Activated CD8-positive, alpha-beta T cell treated with anti-CD3 and anti-CD28 coated beads for 36 hours (primary cell): ENCODE measurements around the gene IER2. TPM values are rescaled to one million over a fixed set of nuclear protein-coding genes. Genes with fewer than 3 reads are reported as not detected.
"Not testable (repeated sequence)": the region's sequence is repeated elsewhere in the genome, so short reads cannot be mapped to it uniquely, and the experiment has no call there.

Source experiments
- ATAC-seq: fragments of 200-7000 bp; cut with Tn5 transposase; one replicate; pipeline ENCODE4 v1.10.0; 2021; ENCODE audit warnings: mild to moderate bottlenecking, moderate library complexity
- CTCF ChIA-PET: fragments of 350-600 bp; sonication (Branson Sonifier 250); formaldehyde crosslinking; loops from one replicate; lab custom pipeline; 2021; ENCODE audit warnings: antibody characterized with exemption; lab: Charles Lee
- POLR2A ChIA-PET: fragments of 350-600 bp; sonication (Branson Sonifier 250); formaldehyde crosslinking; loops from one replicate; lab custom pipeline; 2021; ENCODE audit warnings: antibody characterized with exemption; lab: Charles Lee
- DNase-seq: peaks from one replicate; pipeline ENCODE4 v3.0.0-alpha.2; 2020
- H3K27ac Mint-ChIP-seq: one replicate; pipeline ENCODE4 v1.8.0; 2021; ENCODE audit warnings: mild to moderate bottlenecking, mixed read lengths
- H3K27me3 Mint-ChIP-seq: one replicate; pipeline ENCODE4 v1.8.0; 2021; ENCODE audit warnings: mixed read lengths
- H3K36me3 Mint-ChIP-seq: one replicate; pipeline ENCODE4 v1.8.0; 2021; ENCODE audit warnings: low read depth, mixed read lengths
- H3K4me1 Mint-ChIP-seq: one replicate; pipeline ENCODE4 v1.8.0; 2021; ENCODE audit warnings: low read depth, mixed read lengths
- H3K4me3 Mint-ChIP-seq: one replicate; pipeline ENCODE4 v1.8.0; 2021; ENCODE audit warnings: mild to moderate bottlenecking, moderate library complexity, mixed read lengths
- H3K9me3 Mint-ChIP-seq: one replicate; pipeline ENCODE4 v1.8.0; 2021; ENCODE audit warnings: mixed read lengths
- intact Hi-C: fragments of 100-400 bp; cut with micrococcal nuclease; formaldehyde crosslinking; loops from one replicate; pipeline ENCODE4 v1.10.0; 2022
- total RNA-seq, 2 experiments: library from RNA; stranded (reverse); gene quantifications; one replicate each; pipeline ENCODE4 v1.2.3, GENCODE V29; 2021
- TF ChIP-seq, protein P1 (sequence below): fragments of 200-600 bp; IDR thresholded peaks from one replicate; pipeline ENCODE4 v1.8.0; 2022; ENCODE audit warnings: antibody characterized with exemption, mild to moderate bottlenecking

IER2 gene
- total RNA-seq, 2 experiments from 2014 or later, result 120 to 122 TPM

DNA sequence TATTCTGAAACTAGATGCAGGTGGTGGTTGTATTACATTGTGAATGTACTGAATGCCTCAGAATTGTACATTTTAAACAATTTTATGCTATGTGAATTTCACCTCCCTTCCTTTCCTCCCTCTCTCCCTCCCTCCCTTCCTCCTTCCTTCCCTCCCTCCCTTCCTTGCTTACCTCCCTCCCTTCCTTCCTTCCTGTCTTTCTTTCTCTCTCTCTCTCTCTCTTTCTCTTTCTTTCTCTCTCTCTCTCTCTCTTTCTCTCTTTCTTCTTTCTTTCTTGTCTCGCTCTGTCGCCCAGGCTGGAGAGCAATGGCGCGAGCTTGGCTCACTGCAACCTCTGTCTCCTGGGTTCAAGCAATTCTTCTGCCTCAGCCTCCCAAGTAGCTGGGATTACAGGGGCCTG lies 37.2 kb downstream of the IER2 start:
- H3K9me3 Mint-ChIP-seq, result no peaks in the 10 kb centered on the region
- TF ChIP-seq, protein P1, sequence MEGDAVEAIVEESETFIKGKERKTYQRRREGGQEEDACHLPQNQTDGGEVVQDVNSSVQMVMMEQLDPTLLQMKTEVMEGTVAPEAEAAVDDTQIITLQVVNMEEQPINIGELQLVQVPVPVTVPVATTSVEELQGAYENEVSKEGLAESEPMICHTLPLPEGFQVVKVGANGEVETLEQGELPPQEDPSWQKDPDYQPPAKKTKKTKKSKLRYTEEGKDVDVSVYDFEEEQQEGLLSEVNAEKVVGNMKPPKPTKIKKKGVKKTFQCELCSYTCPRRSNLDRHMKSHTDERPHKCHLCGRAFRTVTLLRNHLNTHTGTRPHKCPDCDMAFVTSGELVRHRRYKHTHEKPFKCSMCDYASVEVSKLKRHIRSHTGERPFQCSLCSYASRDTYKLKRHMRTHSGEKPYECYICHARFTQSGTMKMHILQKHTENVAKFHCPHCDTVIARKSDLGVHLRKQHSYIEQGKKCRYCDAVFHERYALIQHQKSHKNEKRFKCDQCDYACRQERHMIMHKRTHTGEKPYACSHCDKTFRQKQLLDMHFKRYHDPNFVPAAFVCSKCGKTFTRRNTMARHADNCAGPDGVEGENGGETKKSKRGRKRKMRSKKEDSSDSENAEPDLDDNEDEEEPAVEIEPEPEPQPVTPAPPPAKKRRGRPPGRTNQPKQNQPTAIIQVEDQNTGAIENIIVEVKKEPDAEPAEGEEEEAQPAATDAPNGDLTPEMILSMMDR, result no peak
- H3K4me1 Mint-ChIP-seq, result peaks cover 26% of the 10 kb centered on the region
- H3K4me3 Mint-ChIP-seq, result no peak overlapping the region
- H3K36me3 Mint-ChIP-seq, result no peaks in the 10 kb centered on the region
- no peak overlapping the region for H3K27ac Mint-ChIP-seq
- DNase-seq (no peak), ATAC-seq (no peak)
- H3K27me3 Mint-ChIP-seq, result no peaks in the 10 kb centered on the region
- ChIA-PET POLR2A (interaction anchor here (0.7 to 0.9 kb wide), 2 partner anchors 19 to 32 kb away, joined by 3 to 5 read pairs; no protein-coding TSS in a partner anchor), CTCF (interaction anchor here (1.1 to 2.2 kb wide), 2 partner anchors 8 to 25 kb away, joined by 4 to 10 read pairs; no protein-coding TSS in a partner anchor)
- intact Hi-C loops, result no loop called here

DNA sequence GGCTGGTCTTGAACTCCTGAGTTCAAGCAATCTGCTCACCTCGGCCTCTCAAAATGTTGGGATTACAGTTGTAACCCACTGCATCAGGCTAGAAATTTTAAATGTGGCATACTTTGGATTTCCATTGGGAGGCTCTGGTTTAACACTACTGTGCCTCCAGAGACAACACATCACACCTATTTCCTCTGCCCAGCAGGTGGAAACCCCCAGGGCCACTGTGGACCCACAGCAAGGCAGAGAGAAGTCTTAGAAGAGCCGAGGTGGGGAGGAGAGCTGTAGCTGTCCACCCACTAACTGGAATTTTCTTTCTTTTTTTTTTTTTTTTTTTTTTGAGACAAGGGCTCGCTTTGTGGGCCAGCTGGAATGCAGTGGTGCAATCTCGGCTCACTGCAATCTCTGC lies 39.4 kb downstream of the IER2 start:
- no peak for DNase-seq
- Mint-ChIP-seq H3K9me3 (no peaks in the 10 kb centered on the region), H3K27ac (no peak overlapping the region), H3K36me3 (no peaks in the 10 kb centered on the region), H3K4me1 (peaks cover 33% of the 10 kb centered on the region), H3K4me3 (no peak overlapping the region), H3K27me3 (no peaks in the 10 kb centered on the region)
- no peak for ATAC-seq
- ChIA-PET CTCF (interaction anchor here (1.7 kb wide), 1 partner anchor 21 kb away, joined by 4 read pairs; no protein-coding TSS in a partner anchor), POLR2A (no interaction called here)
- intact Hi-C loops, result no loop called here
- TF ChIP-seq, protein P1, result no peak

DNA sequence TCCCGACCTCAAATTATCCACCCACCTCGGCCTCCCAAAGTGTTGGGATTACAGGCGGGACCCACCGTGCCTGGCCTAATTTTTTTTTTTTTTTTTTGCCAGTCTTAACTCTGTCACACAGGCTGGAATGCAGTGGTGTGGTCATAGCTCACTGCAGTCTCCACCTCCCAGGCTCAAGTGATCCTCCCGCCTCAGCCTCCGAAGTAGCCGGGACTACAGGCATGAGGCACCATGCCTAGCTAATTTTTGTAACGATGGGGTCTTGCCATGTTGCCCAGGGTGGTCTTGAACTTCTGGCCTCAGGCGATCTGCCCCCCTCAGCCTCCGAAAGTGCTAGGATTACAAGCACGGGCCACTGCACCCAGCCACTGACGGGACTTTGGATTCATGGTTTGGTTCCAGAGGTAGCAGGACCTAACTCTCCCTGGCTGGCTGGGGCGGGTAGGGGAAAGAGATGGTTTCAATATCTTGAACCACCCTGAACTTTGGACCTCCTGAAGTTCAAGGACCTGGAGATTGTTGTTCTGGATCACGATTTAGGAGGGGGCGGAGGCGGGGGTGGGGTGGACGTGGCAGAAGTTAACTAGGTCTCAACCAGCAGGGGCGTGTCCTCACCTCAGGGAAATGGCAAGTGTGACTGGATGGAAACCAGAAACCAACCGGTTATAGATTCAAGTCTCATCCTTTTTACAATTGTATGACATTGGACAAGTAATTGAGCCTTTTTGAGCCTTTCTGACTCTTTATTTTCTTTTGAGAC lies 40.8 kb downstream of the IER2 start:
- ATAC-seq (peak; percentile 50), DNase-seq (peak; percentile 73)
- Mint-ChIP-seq H3K4me3 (no peak overlapping the region), H3K9me3 (no peaks in the 10 kb centered on the region), H3K27me3 (no peaks in the 10 kb centered on the region), H3K27ac (peak overlapping the region; percentile 20), H3K4me1 (peaks cover 38% of the 10 kb centered on the region), H3K36me3 (no peaks in the 10 kb centered on the region)
- POLR2A ChIA-PET, result interaction anchor here (0.9 kb wide), 1 partner anchor 9 kb away, joined by 3 read pairs; no protein-coding TSS in a partner anchor
- CTCF ChIA-PET, result no interaction called here
- intact Hi-C loops, result no loop called here
- TF ChIP-seq, protein P1, result no peak

DNA sequence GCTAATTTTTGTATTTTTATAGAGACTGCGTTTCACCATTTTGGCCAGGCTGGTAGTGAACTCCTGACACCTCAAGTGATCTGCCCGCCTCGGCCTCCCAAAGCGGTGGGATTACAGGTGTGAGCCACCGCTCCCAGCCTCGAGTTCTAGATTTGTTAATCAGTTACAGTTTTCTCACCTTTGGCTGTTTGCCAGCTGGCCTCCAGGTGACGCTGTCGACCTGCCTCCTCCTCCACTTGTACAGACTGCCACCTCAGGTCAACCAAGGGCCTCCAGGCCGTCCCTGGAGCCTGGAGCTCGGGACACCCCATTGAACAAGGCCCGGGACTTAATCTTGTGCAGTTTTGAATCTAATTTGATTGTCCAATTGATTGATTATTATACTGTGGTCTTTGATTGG lies 45.5 kb downstream of the IER2 start:
- intact Hi-C loops, result loop anchor here (1.0 kb wide), 1 partner anchor 67 kb away; no protein-coding TSS in a partner anchor
- TF ChIP-seq, protein P1, result peak; percentile 49
- no peak overlapping the region for H3K4me3 Mint-ChIP-seq
- no peak overlapping the region for H3K27ac Mint-ChIP-seq
- H3K36me3 Mint-ChIP-seq, result no peaks in the 10 kb centered on the region
- POLR2A ChIA-PET, result interaction anchor here (0.9 to 1.6 kb wide), 3 partner anchors 15 to 43 kb away, joined by 3 to 9 read pairs (median 5); no protein-coding TSS in a partner anchor
- DNase-seq, result peak; percentile 69
- peak; percentile 63 for ATAC-seq
- no peaks in the 10 kb centered on the region for H3K9me3 Mint-ChIP-seq
- CTCF ChIA-PET, result interaction anchor here (0.7 to 5.4 kb wide), 29 partner anchors 9 to 667 kb away, joined by 3 to 45 read pairs (median 5); partner anchors contain the start of gene NACC1
- peaks cover 23% of the 10 kb centered on the region for H3K4me1 Mint-ChIP-seq
- no peaks in the 10 kb centered on the region for H3K27me3 Mint-ChIP-seq

DNA sequence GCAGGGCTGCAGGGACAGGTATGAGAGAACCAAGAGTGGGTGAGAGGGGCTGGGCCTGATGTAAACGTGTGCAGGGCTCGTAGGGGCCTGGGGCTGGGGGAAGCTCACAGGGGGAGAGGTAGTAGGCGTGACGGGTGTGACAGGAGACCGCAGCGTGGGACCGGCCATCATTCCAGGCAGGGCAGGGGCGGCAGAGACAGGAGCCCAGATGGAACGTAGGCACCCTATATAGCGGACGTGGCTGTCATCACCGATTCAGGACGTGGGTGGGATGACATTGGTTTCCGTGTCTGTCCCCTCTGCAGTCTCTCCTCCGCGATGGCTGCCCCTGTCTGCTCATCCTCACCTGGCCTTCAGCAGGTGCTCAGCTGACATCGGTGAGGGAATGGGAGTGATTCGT lies 48.4 kb downstream of the IER2 start:
- Mint-ChIP-seq H3K4me3 (no peak overlapping the region), H3K27ac (no peak overlapping the region), H3K27me3 (no peaks in the 10 kb centered on the region), H3K36me3 (no peaks in the 10 kb centered on the region), H3K9me3 (no peaks in the 10 kb centered on the region), H3K4me1 (peaks cover 11% of the 10 kb centered on the region)
- ATAC-seq (no peak), DNase-seq (no peak)
- intact Hi-C loops, result no loop called here
- POLR2A ChIA-PET, result no interaction called here
- TF ChIP-seq, protein P1, result no peak
- CTCF ChIA-PET, result no interaction called here

DNA sequence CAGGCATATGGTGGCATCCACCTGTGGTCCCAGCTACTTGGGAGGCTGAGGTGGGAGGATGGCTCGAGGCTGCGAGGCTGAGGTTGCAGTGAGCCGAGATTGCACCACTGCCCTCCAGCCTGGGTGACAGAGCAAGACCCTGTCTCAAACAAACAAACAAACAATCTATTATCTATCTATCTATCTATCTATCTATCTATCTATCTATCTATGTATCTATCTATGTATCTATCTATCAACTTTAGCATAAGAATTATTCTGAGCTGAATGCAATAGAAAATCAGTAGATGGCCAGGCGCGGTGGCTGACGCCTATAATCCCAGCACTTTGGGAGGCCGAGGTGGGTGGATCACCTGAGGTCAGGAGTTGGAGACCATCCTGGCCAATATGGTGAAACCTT lies 51.9 kb downstream of the IER2 start:
- H3K4me1 Mint-ChIP-seq, intact Hi-C loops, DNase-seq, ATAC-seq, H3K27ac Mint-ChIP-seq, H3K27me3 Mint-ChIP-seq, H3K9me3 Mint-ChIP-seq, H3K4me3 Mint-ChIP-seq, H3K36me3 Mint-ChIP-seq: not testable (repeated sequence)
- ChIA-PET POLR2A (interaction anchor here (0.6 kb wide), 1 partner anchor 82 kb away, joined by 3 read pairs; no protein-coding TSS in a partner anchor), CTCF (interaction anchor here (1.2 to 2.2 kb wide), 2 partner anchors 47 to 60 kb away, joined by 4 to 6 read pairs; no protein-coding TSS in a partner anchor)
